T follicular helper cell (primary cell): ENCODE data around the gene FAM181B.

ENCODE experiments used
- DNase-seq: peaks from one replicate; pipeline ENCODE4 v3.0.0-alpha.2; 2020; ENCODE audit warnings: low read depth

Gene FAM181B

DNA sequence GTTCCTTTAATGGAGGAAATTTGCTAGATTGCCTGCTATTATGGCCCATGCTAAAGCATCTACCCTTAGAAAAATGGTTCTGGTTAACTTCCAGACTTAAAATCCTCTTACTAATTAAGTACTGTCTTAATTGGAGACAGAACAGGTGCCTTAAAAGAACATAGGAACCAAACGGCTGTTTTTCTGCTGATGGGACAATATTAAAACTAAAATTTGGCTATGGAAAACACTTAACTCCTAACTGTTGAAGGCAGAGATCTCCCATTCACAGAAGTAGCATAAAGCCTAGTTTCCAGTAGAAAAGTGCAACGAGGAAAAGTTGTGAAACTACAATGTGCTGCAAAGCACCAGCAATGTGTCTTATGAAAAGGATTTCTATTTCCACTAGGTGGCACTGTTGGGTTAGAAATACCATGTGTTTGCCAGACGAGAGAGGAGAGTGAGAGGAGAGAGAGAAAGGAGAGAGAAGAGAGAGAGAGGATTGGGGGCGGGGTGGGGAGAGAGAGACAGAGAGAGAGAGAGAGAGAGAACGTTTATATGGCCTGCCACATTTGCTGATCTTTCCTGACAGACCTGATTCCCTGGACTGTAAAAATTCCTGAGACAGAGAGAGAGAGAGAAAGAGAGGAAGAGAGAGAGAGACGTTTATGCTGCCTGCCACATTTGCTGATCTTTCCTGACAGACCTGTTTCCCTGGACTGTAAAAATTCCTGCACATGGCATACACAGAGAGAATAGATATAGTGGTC is 51.5 kb downstream of the FAM181B start:
- no peak for DNase-seq

- DNase-seq, result no peak
These were observed 53.4 kb downstream of the FAM181B start for GRCh38 chr11:82680252-82680651.
